ENCODE results near the gene ATAD3A.
"Not testable (repeated sequence)": the region's sequence is repeated elsewhere in the genome, so short reads cannot be mapped to it uniquely, and the experiment has no call there.

The ATAD3A gene

DNA sequence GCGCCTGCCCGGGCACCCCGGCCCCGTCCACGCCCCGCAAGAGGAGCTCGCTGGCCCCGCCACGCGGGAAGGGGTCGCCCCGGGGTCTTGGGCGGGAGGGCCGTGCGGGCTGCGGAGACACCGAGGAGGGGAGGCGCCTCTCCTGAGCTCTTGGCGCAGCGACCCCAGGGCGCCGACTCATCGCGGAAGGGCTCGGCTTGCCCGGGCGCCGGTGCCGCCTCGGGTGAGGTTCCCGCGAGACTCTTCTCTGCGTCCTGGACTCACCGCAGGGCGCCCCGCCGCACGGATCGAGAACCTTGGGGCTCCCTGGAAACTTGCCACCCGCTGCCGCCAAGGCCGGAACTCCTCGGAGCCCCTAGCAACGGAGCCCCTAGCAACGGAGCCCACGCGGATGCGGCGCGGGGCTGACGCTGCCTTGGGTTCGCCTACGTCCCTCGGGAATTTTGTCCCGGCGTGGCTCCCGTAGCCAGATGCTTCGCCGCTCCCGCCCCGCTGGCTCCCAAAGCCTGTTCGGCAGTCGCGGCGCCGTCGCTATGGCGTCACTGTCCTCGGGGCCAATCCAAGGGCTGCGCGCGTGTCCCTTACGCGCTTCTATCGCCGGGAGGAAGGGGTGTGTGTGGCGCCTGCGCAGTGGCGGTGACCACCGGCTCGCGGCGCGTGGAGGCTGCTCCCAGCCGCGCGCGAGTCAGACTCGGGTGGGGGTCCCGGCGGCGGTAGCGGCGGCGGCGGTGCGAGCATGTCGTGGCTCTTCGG is at the start of gene ATAD3A:
Gene ATAD3A (plus strand): TSS at position 630 of the 753 bp plus-strand sequence. CDS start 107 bp downstream, at position 737.
- DNase-seq: peak; percentile 98

DNA sequence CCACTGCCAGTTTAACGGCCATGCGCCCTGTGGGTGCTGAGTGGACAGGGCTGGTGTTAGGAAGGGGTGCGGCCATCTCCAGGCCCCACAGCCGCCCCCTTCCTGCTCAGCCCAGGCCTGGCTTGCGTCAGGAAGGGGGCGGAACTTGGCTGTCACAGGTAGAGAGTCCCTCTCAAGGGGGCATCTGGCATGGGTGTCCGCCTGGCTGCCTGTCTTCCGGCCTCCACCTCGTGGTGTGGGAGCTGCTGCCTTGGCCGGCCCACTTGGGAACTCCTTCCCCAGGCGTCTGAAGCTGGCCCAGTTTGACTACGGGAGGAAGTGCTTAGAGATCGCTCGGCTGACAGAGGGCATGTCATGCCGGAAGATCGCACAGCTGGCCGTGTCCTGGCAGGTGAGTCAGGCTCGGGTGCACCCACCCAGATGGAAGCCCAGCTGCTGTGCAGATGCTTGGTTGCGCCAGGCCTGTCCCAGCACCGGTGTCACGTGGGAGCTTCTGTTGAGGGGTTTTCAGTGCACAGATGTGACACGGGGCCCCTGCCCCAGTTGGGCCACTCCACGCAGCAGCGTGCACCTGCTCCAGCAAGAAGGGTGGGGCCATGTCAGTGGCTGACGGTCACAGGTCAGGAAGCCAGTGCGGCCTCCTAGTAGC is 49.5 kb upstream of the ATAD3A start:
- no peak for DNase-seq

DNA sequence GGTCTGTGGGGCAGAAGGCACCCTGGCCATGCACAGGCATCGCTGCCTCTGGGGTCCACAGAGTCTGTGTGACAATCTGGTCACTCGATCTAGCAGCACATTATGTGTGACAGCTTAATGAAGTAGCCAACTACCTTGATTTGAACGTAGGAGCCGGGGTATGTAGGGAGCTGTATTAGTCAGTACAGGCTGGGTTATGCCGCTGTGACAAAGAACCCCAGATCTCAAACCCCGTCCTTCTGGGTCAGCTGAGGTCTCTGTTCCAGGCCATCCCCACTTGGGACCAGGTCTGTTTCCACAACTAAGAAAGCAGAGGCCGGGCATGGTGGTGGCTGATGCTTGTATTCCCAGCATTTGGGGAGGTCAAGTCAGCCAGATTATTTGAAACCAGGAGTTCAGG is 48.6 kb upstream of the ATAD3A start:
- DNase-seq: no peak

DNA sequence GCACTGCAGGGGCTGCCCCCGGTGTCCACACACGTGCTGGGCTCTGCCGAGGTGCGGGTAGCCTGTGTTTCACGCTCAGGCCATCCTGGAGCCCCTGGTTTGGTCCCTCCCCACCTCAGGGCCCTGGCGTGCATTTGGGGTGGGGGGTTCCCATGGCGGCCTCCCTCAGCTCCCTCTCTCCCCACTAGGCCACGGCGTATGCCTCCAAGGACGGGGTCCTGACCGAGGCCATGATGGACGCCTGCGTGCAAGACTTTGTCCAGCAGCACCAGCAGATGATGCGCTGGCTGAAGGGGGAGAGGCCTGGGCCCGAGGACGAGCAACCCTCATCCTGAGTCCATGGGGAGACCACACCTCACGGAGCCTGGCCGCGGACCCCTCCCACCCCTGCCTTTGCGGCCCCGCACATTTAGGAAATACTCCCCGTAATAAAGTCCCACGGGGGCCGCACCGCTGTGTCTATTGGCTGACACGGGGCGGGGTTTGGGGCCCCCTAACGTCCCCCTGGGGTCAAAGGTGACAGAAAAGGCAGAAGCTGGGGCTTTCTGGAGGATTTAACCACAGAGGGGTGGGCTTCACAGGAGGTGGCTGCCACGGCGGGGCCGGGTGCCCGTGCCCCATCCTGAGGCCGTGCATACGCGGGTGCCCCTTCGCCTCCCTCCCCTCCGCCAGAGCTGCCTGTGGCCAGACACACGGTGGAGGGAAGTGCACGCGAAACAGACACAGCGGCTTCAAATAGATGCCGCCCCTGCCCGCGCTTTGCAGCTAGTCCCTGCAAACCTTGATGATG is 43.6 kb upstream of the ATAD3A start:
- not testable (repeated sequence) for DNase-seq

DNA sequence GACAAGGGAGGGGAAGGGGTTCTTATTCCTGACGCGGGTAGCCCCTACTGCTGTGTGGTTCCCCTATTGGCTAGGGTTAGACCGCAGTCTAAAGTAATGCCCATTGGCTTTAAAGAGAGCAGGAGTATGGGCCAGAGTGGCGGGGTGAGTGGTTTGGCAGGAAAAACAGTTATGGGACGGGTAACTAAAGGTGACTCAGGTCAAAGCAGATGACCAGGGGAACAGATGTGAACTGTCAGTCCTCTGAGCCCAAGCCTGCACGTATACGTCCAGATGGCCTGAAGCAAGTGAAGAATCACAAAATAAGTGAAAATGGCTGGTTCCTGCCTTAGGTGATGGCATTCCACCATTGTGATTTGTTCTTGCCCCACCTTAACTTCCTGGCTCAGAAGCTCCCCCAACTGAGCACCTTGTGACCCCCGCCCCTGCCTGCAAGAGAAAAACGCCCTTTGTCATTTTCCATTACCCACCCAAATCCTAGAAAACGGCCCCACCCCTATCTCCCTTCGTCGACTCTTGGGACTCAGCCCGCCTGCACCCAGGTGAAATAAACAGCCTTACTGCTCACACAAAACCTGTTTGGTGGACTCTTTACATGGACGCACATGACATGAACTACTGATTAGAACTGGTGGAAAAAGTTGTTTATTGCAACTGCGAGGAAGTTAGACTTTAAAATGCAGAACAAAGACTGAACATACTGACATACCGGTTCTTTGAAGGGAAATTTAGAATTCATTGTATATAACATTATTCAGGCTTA is 41.2 kb upstream of the ATAD3A start:
- DNase-seq: no peak

DNA sequence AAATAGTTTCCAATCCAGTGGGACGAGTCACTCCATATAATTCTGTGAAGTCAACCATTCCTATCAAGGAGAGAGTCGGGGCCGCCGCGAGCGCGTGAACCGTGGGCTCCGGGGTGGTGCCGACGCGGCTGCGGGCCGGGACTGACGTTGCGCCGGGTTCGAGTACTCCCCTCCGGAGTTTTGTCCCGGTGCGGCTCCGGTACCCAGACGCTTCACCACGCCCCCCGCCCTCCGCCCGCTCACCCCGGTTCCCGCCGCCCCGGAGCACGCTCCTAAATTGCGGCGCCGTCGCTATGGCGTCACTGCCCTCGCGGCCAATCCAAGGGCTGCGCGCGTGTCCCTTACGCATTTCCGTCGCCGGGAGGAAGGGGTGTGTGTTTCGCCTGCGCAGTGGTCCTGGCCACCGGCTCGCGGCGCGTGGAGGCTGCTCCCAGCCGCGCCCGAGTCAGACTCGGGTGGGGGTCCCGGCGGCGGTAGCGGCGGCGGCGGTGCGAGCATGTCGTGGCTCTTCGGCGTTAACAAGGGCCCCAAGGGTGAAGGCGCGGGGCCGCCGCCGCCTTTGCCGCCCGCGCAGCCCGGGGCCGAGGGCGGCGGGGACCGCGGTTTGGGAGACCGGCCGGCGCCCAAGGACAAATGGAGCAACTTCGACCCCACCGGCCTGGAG is 40.4 kb upstream of the ATAD3A start, which contains the start of gene ATAD3B:
Gene ATAD3B (plus strand): TSS at position 377 of the 664 bp plus-strand sequence. CDS start 120 bp downstream, at position 497.
- DNase-seq: peak; percentile 93

DNA sequence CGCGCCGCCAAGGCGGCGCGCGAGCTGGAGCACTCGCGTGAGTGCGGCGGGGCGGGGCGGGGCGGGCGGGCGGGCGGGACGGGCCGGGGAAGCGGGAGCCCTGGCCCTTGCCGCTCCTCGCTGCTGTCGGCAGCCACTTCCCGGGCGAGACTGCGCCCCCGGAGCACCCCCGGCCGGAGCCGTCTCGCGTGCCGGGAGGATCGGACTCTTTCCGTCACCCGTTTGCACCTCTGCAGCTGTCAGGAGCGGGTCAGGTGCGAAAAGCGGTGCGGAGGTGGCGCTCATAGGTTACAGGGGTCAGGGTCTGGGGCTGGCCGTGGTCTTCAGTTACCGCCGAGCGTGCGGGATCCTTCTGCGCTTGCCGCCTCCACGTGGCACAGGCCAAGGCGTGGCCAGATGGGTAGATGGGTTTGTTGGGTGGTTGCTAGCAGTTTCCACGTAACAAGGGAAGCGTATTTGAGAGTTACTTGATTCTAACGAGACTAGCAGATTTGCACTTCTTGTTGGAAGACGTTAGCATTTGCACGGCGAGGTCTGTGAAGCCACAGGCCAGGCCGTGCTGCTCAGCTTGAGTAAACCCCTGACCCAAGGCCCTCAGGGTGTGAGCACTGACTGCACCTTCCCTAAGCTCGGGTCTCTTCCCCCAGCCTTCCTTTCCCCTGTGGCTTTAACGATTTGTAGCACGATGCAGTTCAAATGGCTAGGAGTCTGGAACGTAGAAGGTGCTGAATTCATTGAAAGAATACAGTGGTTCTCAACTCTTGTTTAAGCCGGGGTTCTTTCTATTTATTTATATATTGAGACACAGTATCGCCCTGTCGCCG is 39.7 kb upstream of the ATAD3A start:
- DNase-seq: not testable (repeated sequence)

DNA sequence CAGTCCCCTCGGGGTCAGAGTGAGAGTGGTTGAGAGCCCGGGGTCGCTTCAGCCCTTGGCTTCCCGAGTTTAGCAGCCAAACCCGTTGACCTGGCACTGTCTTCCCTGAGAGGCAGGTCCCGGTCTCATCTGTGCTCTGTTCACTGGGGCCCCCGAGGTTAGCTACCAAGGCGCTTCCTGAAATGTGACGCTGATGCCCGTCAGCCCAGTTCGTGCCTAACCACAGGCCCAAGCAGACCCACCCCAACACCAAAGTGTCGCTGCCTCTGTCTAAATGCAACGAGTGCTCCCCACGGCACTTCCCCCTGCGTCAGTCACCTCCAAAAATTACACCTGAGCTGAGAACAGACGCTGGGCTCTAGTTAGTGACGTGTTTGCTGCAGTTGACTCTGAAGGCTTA is 36.0 kb upstream of the ATAD3A start:
- not testable (repeated sequence) for DNase-seq

DNA sequence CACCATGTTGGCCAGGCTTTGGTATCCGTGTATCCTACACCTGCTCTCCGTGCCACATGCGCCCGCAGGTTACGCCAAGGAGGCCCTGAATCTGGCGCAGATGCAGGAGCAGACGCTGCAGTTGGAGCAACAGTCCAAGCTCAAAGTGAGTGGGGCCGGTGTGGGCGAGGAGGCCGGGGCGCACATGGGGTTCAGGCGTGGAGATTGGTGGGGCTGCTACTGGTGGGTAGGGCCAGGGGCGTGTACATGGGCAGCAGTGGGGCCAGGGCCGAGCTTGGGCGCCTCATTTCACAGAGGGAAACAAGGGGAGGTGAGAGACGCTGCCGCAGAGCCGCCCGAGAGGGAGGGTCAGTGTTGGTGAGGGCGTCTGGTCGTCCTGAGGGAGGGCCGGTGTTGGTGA is 34.8 kb upstream of the ATAD3A start:
- no peak for DNase-seq

DNA sequence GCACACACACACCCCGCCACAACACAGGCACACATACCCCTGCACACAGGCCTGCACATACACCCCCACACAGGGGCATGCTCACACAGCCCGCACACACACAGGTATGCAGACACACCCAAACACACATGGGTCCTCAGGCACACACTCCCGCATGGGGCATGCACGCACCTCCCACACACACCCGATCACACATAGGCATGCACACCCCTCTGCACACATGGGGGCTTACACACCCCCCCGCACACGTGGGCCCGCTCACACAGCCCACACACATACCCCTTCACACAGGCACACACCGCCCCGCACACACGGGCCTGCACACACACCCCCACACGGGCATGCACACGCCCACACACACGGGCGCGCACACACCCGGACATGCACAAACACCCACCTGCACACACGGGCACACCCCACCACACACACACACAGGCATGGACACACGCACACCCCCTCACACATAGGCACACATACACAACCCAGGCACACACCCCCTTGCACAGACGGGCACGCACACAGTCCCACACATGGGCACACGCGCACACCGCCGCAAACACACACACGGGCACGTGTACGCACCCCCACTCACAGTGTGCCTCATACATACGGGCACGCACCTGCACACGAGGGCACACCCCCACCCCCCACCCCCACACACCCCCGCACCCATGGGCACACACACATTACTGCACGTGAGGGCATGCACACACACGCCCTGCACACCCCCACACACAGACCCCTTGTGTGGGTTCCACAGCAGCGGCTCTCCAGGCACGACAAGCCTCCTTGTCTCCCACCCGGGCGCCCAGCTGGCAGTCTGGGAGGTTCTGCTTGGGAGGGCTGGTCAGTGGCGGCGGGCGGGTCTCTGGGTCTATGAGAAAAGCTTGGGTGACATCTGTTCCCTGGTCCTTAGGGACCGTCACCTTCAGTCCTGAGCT is 32.1 kb upstream of the ATAD3A start:
- no peak for DNase-seq

DNA sequence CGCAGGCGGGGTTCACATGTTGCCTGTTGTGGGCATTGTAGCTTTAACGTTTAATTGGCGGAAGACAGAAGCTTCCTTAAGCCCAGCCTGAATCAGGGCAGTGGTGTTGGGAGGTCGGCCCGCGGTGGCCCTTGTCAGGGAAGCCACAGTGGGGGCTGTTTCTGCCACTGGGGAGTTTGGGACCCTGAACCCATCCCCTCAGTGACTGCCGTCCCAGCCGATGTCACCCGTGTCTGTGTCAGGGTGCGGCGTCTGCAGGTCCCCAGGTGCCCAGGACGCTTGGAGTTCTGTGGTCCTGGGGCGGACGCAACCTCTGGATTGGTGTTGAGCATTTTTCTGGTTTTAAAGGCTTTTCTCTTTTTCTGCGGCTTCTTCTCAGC is 31.5 kb upstream of the ATAD3A start:
- not testable (repeated sequence) for DNase-seq

DNA sequence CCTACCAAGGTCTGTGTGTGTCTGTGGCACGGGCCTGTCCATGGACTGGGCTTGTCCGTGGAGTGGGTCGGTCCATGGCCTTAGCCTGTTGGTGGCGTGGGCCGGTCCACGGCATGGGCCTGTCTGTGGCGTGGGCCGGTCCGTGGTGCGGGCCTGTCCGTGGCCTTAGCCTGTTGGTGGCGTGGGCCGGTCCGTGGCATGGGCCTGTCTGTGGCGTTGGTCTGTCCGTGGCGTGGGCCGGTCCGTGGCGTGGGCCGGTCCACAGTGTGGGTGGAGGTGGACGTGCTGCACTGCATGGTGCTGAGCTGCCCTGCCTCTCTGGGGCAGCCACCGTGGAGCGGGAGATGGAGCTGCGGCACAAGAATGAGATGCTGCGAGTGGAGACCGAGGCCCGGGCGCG is 30.2 kb upstream of the ATAD3A start:
- not testable (repeated sequence) for DNase-seq

DNA sequence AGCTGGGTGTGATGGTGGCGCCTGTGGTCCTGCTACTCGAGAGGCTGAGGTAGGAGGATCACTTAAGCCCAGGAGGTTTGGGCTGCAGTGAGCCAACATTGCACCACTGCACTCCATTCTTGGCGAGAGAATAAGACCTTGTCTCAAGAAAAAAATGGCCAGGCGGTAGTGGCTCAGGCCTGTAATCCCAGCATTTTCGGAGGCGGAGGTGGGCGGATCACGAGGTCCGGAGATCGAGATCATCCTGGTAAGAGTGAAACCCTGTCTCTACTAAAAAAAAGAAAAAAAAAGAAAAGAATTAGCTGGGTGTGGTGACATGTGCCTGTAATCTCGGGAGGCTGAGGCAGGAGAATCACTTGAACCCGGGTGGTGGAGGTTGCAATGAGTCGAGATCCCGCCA is 29.1 kb upstream of the ATAD3A start:
- DNase-seq: no peak

DNA sequence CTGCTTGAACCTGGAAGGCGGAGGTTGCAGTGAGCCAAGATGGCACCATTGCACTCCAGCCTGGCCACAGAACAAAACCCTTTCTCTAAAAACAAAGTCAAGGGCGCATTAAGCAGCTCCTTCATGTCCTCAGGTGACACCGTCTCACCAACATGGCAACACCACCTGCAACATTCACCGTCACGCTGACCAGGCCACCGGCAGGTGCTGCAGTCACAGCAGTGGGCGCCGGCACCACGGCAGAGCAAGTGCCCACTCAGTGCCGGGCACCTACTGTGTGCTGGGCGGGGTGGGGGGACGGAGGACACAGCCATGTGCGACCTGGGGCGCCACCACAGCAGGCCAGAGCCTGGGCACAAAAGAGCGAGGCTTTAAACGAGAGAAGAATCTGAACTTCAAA is 28.2 kb upstream of the ATAD3A start:
- DNase-seq: no peak

DNA sequence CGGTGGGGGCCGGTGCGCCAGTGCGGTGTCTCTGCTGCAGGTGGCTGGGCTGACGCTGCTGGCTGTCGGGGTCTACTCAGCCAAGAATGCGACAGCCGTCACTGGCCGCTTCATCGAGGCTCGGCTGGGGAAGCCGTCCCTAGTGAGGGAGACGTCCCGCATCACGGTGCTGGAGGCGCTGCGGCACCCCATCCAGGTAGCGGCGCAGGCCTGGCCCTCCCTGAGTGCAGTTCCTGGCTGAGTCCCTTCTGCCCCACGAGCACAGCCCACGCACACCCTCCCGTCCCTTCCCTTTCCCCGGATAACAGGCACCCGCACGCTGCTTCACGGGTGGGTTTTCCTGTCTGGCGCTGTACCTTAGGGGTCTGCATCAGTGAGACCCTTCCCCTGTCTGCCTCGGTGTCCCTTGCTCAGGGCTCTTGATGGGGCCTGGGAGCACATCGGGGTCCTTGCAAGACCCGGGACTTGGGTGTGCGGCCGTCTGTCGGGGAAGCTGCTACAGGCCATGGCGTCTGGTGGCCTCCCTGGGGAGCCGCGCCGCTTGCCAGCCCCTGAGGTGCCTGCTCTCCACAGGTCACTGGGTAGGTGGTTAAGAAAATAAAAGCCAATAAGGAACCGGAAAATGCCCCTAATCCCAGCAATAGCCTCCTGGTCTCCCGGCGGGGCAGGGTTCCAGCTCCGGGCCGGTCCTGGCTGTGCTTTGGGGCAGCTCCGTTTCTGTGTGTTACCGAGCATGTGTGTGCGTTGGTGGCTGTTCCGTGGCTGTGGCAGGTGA is 26.8 kb upstream of the ATAD3A start:
- DNase-seq: not testable (repeated sequence)

DNA sequence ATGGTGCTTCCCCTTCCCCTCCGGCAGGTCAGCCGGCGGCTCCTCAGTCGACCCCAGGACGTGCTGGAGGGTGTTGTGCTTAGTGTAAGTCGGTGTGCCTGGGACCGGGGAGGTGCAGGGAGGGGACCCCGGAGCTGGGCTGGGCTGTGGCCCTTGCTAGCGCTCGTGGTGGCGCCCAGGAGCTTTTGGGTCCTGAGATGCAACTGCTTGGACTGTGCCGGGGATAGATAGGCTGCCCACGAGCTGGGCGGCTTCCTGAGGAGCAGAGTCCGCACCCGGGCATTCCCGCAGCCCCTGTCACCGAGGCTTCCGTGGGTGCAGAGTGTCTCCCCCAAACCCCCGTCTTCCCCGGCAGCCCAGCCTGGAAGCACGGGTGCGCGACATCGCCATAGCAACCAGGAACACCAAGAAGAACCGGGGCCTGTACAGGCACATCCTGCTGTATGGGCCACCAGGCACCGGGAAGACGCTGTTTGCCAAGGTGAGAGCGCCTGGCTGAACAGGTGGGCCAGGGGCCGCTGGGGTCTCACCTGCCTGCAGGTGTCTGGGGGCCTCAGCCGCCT is 26.1 kb upstream of the ATAD3A start:
- not testable (repeated sequence) for DNase-seq

DNA sequence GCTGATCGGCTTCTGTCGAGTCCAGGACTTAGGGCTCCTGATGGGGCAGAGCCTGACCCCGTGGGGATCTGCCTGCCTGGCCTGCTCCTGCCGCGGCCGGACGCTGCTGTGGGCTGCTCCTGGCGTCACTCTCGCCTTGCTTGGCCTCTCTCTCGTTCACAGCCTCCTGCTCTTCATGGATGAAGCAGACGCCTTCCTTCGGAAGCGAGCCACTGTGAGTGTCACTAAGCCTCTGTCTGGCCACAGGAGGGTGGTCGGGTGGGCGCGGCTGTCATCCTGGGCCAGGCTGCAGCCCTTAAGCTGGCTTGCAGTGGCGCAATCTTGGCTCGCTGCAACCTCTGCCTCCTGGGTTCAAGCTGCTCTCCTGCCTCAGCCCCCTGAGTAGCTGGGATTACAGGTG is 24.3 kb upstream of the ATAD3A start:
- DNase-seq: no peak

DNA sequence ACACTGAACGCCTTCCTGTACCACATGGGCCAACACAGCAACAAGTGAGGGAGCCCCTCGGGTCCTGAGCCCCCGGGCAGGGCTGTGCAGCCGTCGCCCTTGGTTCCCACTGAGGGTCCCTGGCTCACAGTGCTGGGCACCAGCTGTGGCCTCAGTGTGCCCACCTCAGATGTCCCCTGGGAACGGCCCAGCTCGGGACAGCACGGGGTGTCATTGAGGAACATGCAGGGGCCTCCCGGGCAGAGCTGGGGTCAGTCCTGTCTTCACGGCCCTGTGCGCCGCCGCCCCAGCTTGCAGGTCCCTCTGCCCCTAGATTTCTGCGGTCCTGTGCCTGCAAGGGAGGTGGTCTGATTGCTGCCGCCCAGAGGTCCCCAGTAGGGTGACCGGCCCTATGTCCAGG is 22.7 kb upstream of the ATAD3A start:
- DNase-seq: no peak

DNA sequence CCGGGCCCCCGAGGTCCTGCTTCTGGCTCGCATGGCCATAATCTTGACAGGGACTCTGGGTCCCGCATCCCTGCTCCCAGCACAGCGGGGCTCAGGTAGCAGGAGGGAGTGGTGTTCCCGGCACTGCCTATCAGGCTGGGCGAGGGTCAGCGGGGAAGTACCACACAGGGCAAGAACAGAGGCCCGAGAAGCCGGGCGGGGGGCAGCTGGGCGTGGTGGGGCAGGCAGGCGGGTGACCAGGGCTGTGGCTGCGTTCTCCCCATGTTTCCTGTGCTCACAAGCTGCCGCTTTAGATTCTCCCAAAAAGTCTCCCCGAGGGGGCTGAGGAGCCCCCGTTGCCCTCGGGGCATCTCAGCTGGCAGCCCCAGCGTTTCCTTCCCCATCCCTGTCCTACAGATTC is 22.1 kb upstream of the ATAD3A start:
- no peak for DNase-seq

Data from fibroblast of skin of right biceps (primary cell).